HepG2 (cell line): ENCODE measurements around the gene PSKH1. TPM values are rescaled to one million over a fixed set of nuclear protein-coding genes. Genes with fewer than 3 reads are reported as not detected.

Experiments
- ELF3 ChIP-seq: IDR thresholded peaks from 2 replicates; pipeline ENCODE4 v1.6.1; 2016; ENCODE audit warnings: missing genetic modification reagents, missing compliant biosample characterization
- FOXM1 ChIP-seq: sonication (generic); formaldehyde crosslinking; IDR thresholded peaks from 2 replicates; pipeline ENCODE4 v1.5.0; 2020; ENCODE audit warnings: missing genetic modification reagents
- HNRNPK ChIP-seq: fragments of 200-400 bp; formaldehyde crosslinking; IDR thresholded peaks from 2 replicates; pipeline ENCODE4 v1.6.1; 2018; ENCODE audit warnings: low read length, low read depth, moderate library complexity, mild to moderate bottlenecking; ENCODE audit not compliant: poor library complexity, severe bottlenecking
- KDM2A ChIP-seq: sonication (generic); formaldehyde crosslinking; IDR thresholded peaks from 2 replicates; pipeline ENCODE4 v1.4.0; 2020; ENCODE audit warnings: low read depth, missing genetic modification reagents, borderline replicate concordance
- LCORL ChIP-seq, 2 experiments: fragments of 450-650 bp in 1 of 2; sonication (generic) in 1 of 2; formaldehyde crosslinking in 1 of 2; IDR thresholded peaks; 2 replicates each; pipeline versions ENCODE4 v1.5.0 to v1.6.1; 2017 to 2020; ENCODE audit warnings: antibody characterized with exemption in 1 of 2, missing genetic modification reagents in 1 of 2
- RBM22 ChIP-seq: fragments of 200-400 bp; formaldehyde crosslinking; optimal IDR thresholded peaks from 2 replicates; pipeline ENCODE3; 2017; ENCODE audit warnings: mild to moderate bottlenecking, low read length, moderate library complexity
- SIX4 ChIP-seq: sonication (generic); formaldehyde crosslinking; IDR thresholded peaks from 2 replicates; pipeline ENCODE4 v1.4.0; 2020; ENCODE audit warnings: missing genetic modification reagents
- STAT5B ChIP-seq: sonication (generic); formaldehyde crosslinking; IDR thresholded peaks from 2 replicates; pipeline ENCODE4 v1.4.0; 2020; ENCODE audit warnings: missing genetic modification reagents
- TBL1XR1 ChIP-seq: fragments of 150-350 bp; IDR thresholded peaks from 2 replicates; pipeline ENCODE4 v1.6.1; 2014; ENCODE audit warnings: borderline replicate concordance, low read length; ENCODE audit not compliant: partially characterized antibody
- TBP ChIP-seq: sonication (generic); formaldehyde crosslinking; IDR thresholded peaks from 2 replicates; pipeline ENCODE4 v1.5.0; 2020; ENCODE audit warnings: missing genetic modification reagents
- WIZ ChIP-seq: sonication (generic); formaldehyde crosslinking; IDR thresholded peaks from 2 replicates; pipeline ENCODE4 v1.5.1; 2020; ENCODE audit warnings: mild to moderate bottlenecking, missing genetic modification reagents
- ZFX ChIP-seq: sonication (generic); formaldehyde crosslinking; IDR thresholded peaks from 2 replicates; pipeline ENCODE4 v1.4.0; 2020; ENCODE audit warnings: mild to moderate bottlenecking, low read depth, missing genetic modification reagents, moderate library complexity
- ZNF205 ChIP-seq: IDR thresholded peaks from 2 replicates; pipeline ENCODE4 v1.6.1; 2018; ENCODE audit warnings: missing biosample characterization, missing genetic modification reagents
- ZNF224 ChIP-seq: sonication (generic); formaldehyde crosslinking; IDR thresholded peaks from 2 replicates; pipeline ENCODE4 v1.5.0; 2020; ENCODE audit warnings: mild to moderate bottlenecking, missing genetic modification reagents
- ZNF547 ChIP-seq: sonication (generic); formaldehyde crosslinking; IDR thresholded peaks from 2 replicates; pipeline ENCODE4 v1.5.1; 2020; ENCODE audit warnings: mild to moderate bottlenecking, missing genetic modification reagents
- ZNF557 ChIP-seq: sonication (generic); formaldehyde crosslinking; IDR thresholded peaks from 2 replicates; pipeline ENCODE4 v1.4.0; 2020; ENCODE audit warnings: missing genetic modification reagents
- ZNF780A ChIP-seq: sonication (generic); formaldehyde crosslinking; IDR thresholded peaks from 2 replicates; pipeline ENCODE4 v1.8.0; 2022; ENCODE audit warnings: mild to moderate bottlenecking, missing genetic modification reagents, moderate library complexity
- polyA plus RNA-seq, 8 experiments: library from polyadenylated mRNA; depleted of rRNA in 3 of 8; stranded (reverse) in 7 of 8; unstranded in 1 of 8; fragments of >200 nt; fragmentation: Illumina TruSeq in 4 of 8; extraction: Trizol in 4 of 8; gene quantifications; 2 replicates each; pipeline versions ENCODE4 v1.2.1 to v1.2.3, GENCODE V29; 2011 to 2016; ENCODE audit warnings: low read depth in 4 of 8, missing spikeins in 1 of 8, mixed read lengths in 1 of 8; ENCODE audit not compliant: insufficient read depth in 1 of 8
- total RNA-seq, 5 experiments: library from RNA; depleted of rRNA; stranded (reverse); fragments of >200 nt; fragmentation: Illumina TruSeq; extraction: Trizol; gene quantifications; 2 replicates each; pipeline ENCODE4 v1.2.3, GENCODE V29; 2016; ENCODE audit warnings: low read depth in 1 of 5
- TF ChIP-seq, protein P1 (sequence below): sonication (generic); formaldehyde crosslinking; IDR thresholded peaks from 2 replicates; pipeline ENCODE4 v1.4.0; 2020; ENCODE audit warnings: missing genetic modification reagents
- TF ChIP-seq, protein P2 (sequence below): sonication (generic); formaldehyde crosslinking; IDR thresholded peaks from 2 replicates; pipeline ENCODE4 v1.5.0; 2020; ENCODE audit warnings: mild to moderate bottlenecking, low read depth, missing genetic modification reagents, borderline replicate concordance
- TF ChIP-seq, protein P3 (sequence below): sonication (generic); formaldehyde crosslinking; IDR thresholded peaks from 2 replicates; pipeline ENCODE4 v1.4.0; 2020; ENCODE audit warnings: missing genetic modification reagents, borderline replicate concordance
- TF ChIP-seq, protein P4 (sequence below): IDR thresholded peaks from 2 replicates; pipeline ENCODE4 v1.6.1; 2016; ENCODE audit warnings: control low read depth

Gene PSKH1
- total and polyA plus RNA-seq, 2 of the 13 experiments (the other 11 are each of a cell fraction or from before 2014, with no cell fraction given), result 8.4 to 19.1 TPM

DNA sequence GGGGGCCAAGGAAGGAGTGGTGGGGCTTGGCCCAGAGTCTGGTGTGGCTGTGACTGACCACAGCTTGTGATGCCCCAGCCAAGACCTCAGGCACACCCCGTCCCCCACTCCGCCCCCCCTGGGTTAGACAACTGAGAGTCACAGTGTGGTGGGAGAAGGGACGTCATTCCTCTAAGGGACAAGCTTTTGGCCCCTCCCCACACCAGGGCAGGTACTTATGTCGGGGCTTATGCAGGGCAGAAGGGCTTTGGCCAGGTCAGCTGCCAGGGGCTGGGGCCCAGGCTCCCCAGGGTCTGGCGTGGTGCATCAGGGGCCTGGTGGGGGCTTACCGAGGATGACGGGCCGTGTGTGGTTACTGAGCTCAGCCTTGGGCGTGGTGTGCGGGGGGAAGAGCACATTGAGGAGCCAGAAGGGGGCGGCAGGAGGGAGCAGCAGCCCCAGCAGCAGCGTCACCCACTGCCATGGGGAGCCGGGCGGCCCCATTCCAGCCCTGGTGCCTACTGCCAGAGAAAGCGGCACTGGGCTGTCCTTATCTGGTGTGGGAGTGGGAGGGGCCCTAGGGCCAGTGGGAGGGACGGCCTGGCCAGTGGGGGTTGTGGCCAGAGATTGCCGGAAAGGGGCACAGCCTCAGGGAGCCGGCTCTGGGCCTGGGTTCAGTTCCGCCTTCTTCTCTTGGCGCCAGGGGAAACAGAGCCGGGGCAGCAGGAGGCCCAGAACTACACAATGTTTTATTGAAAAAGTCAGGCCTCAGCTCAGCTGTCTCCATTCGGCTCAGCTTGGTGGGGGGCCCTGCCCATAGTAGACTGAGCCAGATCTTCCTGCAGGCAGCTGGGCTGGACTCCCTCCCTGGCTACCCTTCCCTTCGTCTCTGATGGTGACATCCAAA, 50.8 kb downstream of the PSKH1 start, which contains the start of gene LCAT (continued):
- TF ChIP-seq, protein P1, sequence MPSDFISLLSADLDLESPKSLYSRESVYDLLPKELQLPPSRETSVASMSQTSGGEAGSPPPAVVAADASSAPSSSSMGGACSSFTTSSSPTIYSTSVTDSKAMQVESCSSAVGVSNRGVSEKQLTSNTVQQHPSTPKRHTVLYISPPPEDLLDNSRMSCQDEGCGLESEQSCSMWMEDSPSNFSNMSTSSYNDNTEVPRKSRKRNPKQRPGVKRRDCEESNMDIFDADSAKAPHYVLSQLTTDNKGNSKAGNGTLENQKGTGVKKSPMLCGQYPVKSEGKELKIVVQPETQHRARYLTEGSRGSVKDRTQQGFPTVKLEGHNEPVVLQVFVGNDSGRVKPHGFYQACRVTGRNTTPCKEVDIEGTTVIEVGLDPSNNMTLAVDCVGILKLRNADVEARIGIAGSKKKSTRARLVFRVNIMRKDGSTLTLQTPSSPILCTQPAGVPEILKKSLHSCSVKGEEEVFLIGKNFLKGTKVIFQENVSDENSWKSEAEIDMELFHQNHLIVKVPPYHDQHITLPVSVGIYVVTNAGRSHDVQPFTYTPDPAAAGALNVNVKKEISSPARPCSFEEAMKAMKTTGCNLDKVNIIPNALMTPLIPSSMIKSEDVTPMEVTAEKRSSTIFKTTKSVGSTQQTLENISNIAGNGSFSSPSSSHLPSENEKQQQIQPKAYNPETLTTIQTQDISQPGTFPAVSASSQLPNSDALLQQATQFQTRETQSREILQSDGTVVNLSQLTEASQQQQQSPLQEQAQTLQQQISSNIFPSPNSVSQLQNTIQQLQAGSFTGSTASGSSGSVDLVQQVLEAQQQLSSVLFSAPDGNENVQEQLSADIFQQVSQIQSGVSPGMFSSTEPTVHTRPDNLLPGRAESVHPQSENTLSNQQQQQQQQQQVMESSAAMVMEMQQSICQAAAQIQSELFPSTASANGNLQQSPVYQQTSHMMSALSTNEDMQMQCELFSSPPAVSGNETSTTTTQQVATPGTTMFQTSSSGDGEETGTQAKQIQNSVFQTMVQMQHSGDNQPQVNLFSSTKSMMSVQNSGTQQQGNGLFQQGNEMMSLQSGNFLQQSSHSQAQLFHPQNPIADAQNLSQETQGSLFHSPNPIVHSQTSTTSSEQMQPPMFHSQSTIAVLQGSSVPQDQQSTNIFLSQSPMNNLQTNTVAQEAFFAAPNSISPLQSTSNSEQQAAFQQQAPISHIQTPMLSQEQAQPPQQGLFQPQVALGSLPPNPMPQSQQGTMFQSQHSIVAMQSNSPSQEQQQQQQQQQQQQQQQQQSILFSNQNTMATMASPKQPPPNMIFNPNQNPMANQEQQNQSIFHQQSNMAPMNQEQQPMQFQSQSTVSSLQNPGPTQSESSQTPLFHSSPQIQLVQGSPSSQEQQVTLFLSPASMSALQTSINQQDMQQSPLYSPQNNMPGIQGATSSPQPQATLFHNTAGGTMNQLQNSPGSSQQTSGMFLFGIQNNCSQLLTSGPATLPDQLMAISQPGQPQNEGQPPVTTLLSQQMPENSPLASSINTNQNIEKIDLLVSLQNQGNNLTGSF, result no peak
- TF ChIP-seq ZNF205 (CRISPR knock-in tag), result peak; percentile 31; the same call in 1 of the 2 replicates
- TF ChIP-seq, protein P2, sequence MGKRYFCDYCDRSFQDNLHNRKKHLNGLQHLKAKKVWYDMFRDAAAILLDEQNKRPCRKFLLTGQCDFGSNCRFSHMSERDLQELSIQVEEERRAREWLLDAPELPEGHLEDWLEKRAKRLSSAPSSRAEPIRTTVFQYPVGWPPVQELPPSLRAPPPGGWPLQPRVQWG (CRISPR knock-in tag), result no peak
- peak; percentile 51; the same call in 1 of the 2 replicates for TF ChIP-seq ZNF547 (CRISPR knock-in tag)
- TF ChIP-seq LCORL (IDR thresholded peaks at IDR 0.05), result no peak
- TF ChIP-seq LCORL (CRISPR knock-in tag; IDR thresholded peaks at IDR 0.05), result no peak; the same call in 1 of the 2 replicates
- peak; percentile 40 for TF ChIP-seq HNRNPK
- no peak for TF ChIP-seq ZNF557
- TF ChIP-seq WIZ (CRISPR knock-in tag), result peak; percentile 57; the same call in 1 of the 2 replicates
- TF ChIP-seq, protein P3, sequence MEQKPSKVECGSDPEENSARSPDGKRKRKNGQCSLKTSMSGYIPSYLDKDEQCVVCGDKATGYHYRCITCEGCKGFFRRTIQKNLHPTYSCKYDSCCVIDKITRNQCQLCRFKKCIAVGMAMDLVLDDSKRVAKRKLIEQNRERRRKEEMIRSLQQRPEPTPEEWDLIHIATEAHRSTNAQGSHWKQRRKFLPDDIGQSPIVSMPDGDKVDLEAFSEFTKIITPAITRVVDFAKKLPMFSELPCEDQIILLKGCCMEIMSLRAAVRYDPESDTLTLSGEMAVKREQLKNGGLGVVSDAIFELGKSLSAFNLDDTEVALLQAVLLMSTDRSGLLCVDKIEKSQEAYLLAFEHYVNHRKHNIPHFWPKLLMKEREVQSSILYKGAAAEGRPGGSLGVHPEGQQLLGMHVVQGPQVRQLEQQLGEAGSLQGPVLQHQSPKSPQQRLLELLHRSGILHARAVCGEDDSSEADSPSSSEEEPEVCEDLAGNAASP, result peak; percentile 33; the same call in 1 of the 2 replicates
- TF ChIP-seq FOXM1 (CRISPR knock-in tag), result no peak
- TF ChIP-seq ZNF780A (CRISPR knock-in tag), result no peak
- peak; percentile 52 for TF ChIP-seq STAT5B
- peak; percentile 15 for TF ChIP-seq TBL1XR1
- TF ChIP-seq TBP (CRISPR knock-in tag), result no peak
- TF ChIP-seq ELF3 (CRISPR knock-in tag), result peak; percentile 66
- TF ChIP-seq ZNF224 (CRISPR knock-in tag), result 0 out of 2 replicates have a peak, but pooled peaks have one; percentile 68
- TF ChIP-seq, protein P4, sequence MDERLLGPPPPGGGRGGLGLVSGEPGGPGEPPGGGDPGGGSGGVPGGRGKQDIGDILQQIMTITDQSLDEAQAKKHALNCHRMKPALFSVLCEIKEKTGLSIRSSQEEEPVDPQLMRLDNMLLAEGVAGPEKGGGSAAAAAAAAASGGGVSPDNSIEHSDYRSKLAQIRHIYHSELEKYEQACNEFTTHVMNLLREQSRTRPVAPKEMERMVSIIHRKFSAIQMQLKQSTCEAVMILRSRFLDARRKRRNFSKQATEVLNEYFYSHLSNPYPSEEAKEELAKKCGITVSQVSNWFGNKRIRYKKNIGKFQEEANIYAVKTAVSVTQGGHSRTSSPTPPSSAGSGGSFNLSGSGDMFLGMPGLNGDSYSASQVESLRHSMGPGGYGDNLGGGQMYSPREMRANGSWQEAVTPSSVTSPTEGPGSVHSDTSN, result 0 out of 2 replicates have a peak, but pooled peaks have one; percentile 7
- 0 out of 2 replicates have a peak, but pooled peaks have one; percentile 22 for TF ChIP-seq SIX4 (CRISPR knock-in tag)
- TF ChIP-seq RBM22, result peak; percentile 81
- peak; percentile 81; the same call in 1 of the 2 replicates for TF ChIP-seq ZFX
- TF ChIP-seq KDM2A, result peak; percentile 89
